ENCODE data around the gene AIRE. TPM values are rescaled to one million over a fixed set of nuclear protein-coding genes. Genes with fewer than 3 reads are reported as not detected.
"Not testable (repeated sequence)": the region's sequence is repeated elsewhere in the genome, so short reads cannot be mapped to it uniquely, and the experiment has no call there.

The AIRE gene
- total RNA-seq, 6 experiments from 2014 or later, result 0.05 to 0.12 TPM; not detected in 4

DNA sequence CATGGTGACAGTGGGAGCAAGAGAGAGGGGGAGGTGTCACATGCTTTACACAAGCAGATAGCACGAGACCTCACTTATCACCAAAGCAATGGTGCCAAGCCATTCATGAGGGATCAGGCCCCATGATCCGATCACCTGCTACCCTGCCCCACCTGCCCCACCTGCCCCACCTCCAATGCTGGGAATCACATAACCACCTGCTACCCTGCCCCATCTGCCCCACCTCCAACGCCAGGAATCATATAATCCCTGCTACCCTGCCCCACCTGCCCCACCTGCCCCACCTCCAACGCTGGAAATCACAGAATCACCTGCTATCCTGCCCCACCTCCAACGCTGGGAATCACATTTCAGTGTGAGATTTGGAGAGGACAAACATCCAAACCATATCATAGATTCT, 10.6 kb upstream of the AIRE start:
- Mint-ChIP-seq H3K4me1 (ENCODE audit: low read depth) (no peaks in the 10 kb centered on the region), H3K27me3 (ENCODE audit: insufficient read depth) (peaks cover 38% of the 10 kb centered on the region), H3K4me3 (no peak overlapping the region), H3K36me3 (ENCODE audit: low read depth) (no peaks in the 10 kb centered on the region), H3K27ac (no peak overlapping the region), H3K9me3 (no peaks in the 10 kb centered on the region)
- TF ChIP-seq, protein P1, sequence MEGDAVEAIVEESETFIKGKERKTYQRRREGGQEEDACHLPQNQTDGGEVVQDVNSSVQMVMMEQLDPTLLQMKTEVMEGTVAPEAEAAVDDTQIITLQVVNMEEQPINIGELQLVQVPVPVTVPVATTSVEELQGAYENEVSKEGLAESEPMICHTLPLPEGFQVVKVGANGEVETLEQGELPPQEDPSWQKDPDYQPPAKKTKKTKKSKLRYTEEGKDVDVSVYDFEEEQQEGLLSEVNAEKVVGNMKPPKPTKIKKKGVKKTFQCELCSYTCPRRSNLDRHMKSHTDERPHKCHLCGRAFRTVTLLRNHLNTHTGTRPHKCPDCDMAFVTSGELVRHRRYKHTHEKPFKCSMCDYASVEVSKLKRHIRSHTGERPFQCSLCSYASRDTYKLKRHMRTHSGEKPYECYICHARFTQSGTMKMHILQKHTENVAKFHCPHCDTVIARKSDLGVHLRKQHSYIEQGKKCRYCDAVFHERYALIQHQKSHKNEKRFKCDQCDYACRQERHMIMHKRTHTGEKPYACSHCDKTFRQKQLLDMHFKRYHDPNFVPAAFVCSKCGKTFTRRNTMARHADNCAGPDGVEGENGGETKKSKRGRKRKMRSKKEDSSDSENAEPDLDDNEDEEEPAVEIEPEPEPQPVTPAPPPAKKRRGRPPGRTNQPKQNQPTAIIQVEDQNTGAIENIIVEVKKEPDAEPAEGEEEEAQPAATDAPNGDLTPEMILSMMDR (IDR thresholded peaks at IDR 0.05), result no peak
- DNase-seq, result no peak

DNA sequence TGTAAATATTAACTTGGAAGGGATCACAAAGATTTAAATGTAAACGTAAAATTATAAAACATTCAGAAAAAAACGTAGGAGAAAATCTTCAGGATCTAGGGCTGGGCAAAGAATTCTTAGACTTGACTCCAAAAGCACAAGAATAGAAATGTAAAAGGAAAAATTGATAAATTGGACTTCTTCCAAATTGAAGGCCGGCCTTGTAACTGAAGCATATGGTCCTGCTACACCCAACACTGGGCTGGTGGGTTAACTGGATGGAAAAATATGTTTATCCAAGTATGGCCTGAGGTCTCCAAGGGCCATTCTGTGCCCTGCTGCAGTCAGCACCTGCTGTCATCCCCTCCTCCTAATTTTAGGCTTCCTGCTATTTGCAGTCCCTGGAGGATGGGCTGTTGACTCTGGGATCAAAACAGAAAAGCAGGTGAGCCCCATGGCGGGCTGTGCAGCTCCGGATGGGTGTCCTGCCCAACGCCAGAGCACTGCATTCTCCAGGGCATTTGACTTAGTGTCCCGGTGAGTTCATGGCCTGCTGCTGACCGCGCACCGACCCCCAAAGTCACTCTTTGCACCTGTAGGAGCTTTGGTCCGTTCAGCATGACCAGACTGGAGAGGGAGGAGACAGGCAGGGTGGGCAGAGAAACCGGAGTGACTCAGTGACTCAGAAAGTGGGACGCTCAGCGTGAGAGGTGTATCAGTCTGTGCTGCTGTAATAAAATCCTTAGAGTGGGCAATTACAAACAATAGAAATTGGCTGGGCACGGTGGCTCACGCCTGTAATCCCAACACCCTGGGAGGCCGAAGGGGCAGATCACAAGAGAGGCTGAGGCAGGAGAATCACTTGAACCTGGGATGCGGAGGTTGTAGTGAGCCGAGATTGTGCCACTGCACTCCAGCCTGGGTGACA, 6.1 kb upstream of the AIRE start:
- no peak for DNase-seq
- Mint-ChIP-seq H3K4me3 (no peak overlapping the region), H3K36me3 (ENCODE audit: low read depth) (no peaks in the 10 kb centered on the region), H3K27me3 (ENCODE audit: insufficient read depth) (peaks cover 38% of the 10 kb centered on the region), H3K9me3 (no peaks in the 10 kb centered on the region), H3K4me1 (ENCODE audit: low read depth) (no peaks in the 10 kb centered on the region), H3K27ac (no peak overlapping the region)
- TF ChIP-seq, protein P1 (IDR thresholded peaks at IDR 0.05), result no peak

DNA sequence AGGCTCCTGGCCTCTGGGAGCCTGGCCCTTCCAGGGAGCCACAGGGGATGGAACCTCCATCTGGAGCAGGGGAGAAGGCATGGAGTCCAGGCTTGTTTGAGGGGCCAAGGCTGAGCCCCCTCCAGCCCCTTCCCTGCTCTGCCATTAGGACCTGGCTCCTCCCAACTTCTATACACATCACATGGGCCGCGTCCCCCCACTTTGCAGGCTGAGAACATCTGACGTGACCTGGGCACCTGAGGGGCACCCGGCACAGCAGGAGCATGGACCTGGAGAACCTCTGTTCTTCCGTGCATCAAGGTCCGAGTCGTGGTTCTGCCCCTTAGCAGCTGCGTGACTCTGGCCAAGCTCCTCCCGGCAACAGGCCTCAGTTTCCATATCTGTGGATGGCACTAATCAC, 3.9 kb upstream of the AIRE start:
- H3K4me3 Mint-ChIP-seq, result no peak overlapping the region
- H3K27ac Mint-ChIP-seq, result no peak overlapping the region

DNA sequence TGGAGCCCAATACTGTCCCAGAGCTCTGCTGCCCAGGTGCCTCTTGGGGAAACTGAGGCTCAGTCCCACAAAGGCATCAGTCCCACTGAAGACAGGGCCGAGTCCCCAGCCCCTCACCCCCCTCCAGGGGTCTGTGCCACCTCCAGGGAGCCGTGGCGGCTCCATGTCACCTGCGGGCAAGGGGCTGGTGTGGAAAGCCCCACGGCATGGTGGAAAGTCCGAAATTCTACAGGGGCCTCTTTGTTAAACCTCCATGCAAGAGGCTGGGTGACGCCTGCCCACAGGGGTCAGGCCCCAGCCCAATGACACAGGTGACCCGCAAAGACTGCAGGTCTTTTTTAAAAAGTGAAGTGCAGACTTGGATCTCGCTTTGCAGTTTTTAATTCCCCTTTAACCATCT, 3.3 kb upstream of the AIRE start:
- TF ChIP-seq, protein P1 (IDR thresholded peaks at IDR 0.05), result no peak
- Mint-ChIP-seq H3K4me3 (no peak overlapping the region), H3K27ac (no peak overlapping the region), H3K36me3 (ENCODE audit: low read depth) (no peaks in the 10 kb centered on the region), H3K4me1 (ENCODE audit: low read depth) (no peaks in the 10 kb centered on the region), H3K9me3 (no peaks in the 10 kb centered on the region), H3K27me3 (ENCODE audit: insufficient read depth) (peaks cover 20% of the 10 kb centered on the region)
- DNase-seq, result no peak

More for the DNA sequence above, 3.9 kb upstream of the AIRE start:
- no peaks in the 10 kb centered on the region for H3K9me3 Mint-ChIP-seq
- no peaks in the 10 kb centered on the region for H3K36me3 Mint-ChIP-seq (ENCODE audit: low read depth)
- DNase-seq, result no peak
- TF ChIP-seq, protein P1 (IDR thresholded peaks at IDR 0.05), result no peak
- peaks cover 20% of the 10 kb centered on the region for H3K27me3 Mint-ChIP-seq (ENCODE audit: insufficient read depth)
- H3K4me1 Mint-ChIP-seq (ENCODE audit: low read depth), result no peaks in the 10 kb centered on the region

DNA sequence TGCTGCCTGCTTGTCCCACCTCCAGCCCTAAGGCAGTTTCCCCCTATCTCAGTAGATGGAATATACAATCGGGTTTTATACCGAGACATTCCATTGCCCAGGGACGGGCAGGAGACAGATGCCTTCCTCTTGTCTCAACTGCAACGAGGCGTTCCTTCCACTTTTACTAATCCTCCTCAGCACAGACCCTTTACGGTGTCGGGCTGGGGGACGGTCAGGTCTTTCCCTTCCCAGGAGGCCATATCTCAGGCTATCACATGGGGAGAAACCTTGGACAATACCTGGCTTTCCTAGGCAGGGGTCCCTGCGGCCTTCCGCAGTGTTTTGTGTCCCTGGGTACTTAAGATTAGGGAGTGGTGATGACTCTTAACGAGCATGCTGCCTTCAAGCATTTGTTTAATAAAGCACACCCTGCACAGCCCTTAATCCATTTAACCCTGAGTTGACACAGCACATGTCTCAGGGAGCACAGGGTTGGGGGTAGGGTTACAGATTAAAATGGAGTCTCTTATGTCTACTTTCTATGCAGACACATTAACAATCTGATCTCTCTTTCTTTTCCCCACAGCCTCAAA, 2.4 kb upstream of the AIRE start:
- H3K27me3 Mint-ChIP-seq (ENCODE audit: insufficient read depth), result peaks cover 16% of the 10 kb centered on the region
- H3K27ac Mint-ChIP-seq; H3K4me3 Mint-ChIP-seq; H3K36me3 Mint-ChIP-seq (ENCODE audit: low read depth); H3K4me1 Mint-ChIP-seq (ENCODE audit: low read depth); DNase-seq; H3K9me3 Mint-ChIP-seq: not testable (repeated sequence)

DNA sequence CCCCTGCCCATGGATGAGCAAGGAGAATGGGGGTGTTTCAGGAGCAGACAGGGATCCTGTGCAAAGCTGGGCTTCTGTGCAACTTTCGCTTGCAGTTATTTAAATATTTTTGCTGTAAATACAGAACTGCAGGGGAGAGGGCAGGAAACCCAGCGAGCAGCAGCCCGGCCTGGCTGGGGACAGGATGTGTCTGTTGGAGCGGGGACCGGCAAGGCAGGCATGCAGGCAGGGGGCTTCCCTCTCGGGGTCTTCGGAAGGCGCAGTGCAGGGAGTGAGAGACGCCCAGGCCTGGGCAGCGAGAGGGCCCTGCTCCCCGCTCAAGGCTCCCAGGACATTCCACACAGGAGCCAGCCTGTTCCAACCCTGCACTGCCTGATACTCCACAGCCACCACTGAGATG, 1.7 kb upstream of the AIRE start:
- H3K4me1 Mint-ChIP-seq (ENCODE audit: low read depth), result no peaks in the 10 kb centered on the region
- H3K36me3 Mint-ChIP-seq (ENCODE audit: low read depth), result no peaks in the 10 kb centered on the region
- peaks cover 14% of the 10 kb centered on the region for H3K27me3 Mint-ChIP-seq (ENCODE audit: insufficient read depth)
- no peak for DNase-seq
- no peak overlapping the region for H3K27ac Mint-ChIP-seq
- H3K4me3 Mint-ChIP-seq, result no peak overlapping the region
- TF ChIP-seq, protein P1 (IDR thresholded peaks at IDR 0.05), result no peak
- no peaks in the 10 kb centered on the region for H3K9me3 Mint-ChIP-seq

All from HFFc6 (cell line).